ENCODE results near the gene SLC7A4.
"Not testable (repeated sequence)": the region's sequence is repeated elsewhere in the genome, so short reads cannot be mapped to it uniquely, and the experiment has no call there.

SLC7A4 gene

GRCh38 chr22:21032037-21032867 is at the start of gene SLC7A4:
TSS of gene SLC7A4 (minus strand) at chr22:21032561. CDS start at chr22:21031812, 749 bp downstream.
- H3K4me3 ChIP-seq, result peak within 1 kb of the TSS in 3 of 7 experiments; percentile 1 to 27 (median 22)
- no peak within 1 kb of the TSS for H3K27ac ChIP-seq

GRCh38 chr22:21080435-21081137 is 48.2 kb upstream of the SLC7A4 start:
- H3K27ac ChIP-seq, result no peak overlapping the region
- no peak overlapping the region for H3K4me3 ChIP-seq

DNA sequence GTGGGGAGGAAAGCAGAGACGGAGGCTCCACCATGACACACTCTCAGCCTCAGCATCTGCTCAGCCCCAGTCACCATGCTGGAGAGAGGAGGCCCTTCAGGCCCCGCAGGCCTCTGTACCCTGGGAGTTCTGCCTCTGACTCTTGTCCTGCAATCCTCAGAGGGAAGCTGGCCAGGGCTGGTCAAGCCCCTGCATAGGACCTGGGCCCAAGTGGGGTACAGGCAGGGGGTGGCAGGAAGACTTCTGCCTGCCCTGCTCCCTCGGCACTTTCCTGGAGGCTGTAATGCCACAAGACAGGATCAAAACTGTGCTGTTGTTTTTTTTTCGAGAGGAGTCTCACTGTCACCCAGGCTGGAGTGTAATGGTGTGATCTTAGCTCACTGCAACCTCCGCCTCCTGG is 47.1 kb upstream of the SLC7A4 start:
- no peak overlapping the region for H3K4me3 ChIP-seq
- no peak overlapping the region for H3K27ac ChIP-seq

GRCh38 chr22:21078916-21079315 is 46.6 kb upstream of the SLC7A4 start:
- no peak overlapping the region for H3K27ac ChIP-seq

GRCh38 chr22:21077884-21078508 is 45.6 kb upstream of the SLC7A4 start:
- no peak overlapping the region for H3K27ac ChIP-seq
- no peak overlapping the region for H3K4me3 ChIP-seq

More at GRCh38 chr22:21078916-21079315, 46.6 kb upstream of the SLC7A4 start:
- no peak overlapping the region for H3K4me3 ChIP-seq

DNA sequence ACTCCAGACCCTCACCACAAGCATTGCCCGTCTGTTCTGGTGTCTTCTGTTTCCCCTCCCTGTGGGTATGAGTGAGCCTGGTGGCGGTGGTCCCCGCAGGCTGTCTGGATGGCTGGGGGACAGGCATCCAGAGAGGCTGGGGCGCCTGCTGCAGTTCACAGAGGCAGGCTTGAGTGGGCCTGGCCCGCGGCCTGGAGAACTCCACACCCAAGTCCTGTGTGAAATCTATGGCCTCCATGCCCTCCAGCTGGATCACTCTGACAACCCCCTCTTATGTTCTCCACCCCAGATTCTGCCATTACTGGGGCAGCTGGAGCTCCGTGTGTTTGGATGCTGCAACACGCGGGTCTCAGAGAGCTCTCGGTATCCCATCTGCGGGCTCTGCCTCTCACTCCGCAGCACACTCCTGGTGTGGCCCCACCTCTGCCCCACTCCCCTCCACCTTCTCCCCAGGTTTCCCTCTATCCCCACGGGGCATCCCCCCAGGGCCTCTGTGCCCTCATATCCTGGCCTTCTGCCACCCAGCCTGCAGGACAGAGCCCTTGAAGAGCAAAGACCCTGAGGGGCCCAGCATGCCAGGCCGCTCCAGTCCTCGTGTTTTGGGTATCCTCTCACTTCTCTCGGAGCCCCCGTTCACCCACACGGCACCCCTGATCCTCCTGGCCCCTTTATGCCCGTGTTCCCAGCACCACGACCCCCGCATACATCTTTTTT is 44.7 kb upstream of the SLC7A4 start:
- Histone ChIP-seq H3K27ac (no peak overlapping the region), H3K4me3 (no peak overlapping the region)

DNA sequence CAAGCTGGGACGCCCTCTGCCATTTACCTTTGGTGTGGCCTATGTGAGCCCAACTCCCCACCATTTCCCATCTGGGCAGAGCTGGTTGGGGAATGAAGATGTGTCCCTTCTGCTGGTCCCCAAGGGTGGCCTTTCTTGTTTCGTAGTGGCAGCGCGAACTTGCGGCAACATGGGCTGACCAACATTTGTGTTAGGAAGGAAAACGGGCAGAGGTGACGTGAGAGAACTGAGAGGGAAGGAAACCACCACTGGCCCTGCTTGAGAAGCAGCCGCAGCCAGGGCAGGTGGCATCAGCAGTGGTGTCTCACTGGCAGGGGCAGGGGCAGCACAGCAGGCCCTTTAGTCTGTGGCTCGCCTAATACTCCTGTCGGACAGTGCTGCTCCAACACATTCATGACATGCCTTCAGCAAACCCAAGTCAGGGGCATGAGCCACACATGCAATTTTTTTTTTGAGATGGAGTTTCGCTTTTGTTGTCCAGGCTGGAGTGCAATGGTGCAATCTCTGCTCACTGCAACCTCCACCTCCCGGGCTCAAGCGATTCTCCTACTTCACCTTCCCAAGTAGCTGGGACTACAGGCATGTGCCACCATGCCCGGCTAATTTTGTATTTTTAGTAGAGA is 43.3 kb upstream of the SLC7A4 start:
- no peak overlapping the region for H3K27ac ChIP-seq
- H3K4me3 ChIP-seq, result no peak overlapping the region

- H3K4me3 ChIP-seq, result no peak overlapping the region
- H3K27ac ChIP-seq, result no peak overlapping the region
Measured at GRCh38 chr22:21074102-21074715, 41.8 kb upstream of the SLC7A4 start.

GRCh38 chr22:21073482-21073881 is 41.1 kb upstream of the SLC7A4 start:
- Histone ChIP-seq H3K27ac (no peak overlapping the region), H3K4me3 (no peak overlapping the region)

DNA sequence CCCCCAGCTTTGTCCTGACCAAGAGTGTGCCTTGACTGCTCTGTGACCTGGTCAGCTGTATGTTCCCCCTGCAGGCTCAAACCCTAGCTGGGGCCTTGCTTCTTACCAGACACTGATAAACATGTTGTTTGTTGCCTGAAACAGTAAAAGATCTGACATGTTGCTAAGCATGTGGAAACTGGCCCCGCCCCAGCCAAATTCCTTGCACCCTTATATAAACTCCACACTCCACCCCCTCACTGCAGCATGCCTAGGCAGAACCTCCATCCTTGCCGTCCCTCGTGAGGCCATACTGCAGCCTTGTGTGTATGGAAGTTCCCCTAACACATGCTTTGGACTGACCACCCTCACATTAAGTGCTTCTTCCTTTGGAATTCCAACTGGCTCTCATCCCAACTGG is 40.7 kb upstream of the SLC7A4 start:
- Histone ChIP-seq H3K27ac (peak overlapping the region in 8 of 21 experiments; percentile 2 to 66 (median 40)), H3K4me3 (no peak overlapping the region)

DNA sequence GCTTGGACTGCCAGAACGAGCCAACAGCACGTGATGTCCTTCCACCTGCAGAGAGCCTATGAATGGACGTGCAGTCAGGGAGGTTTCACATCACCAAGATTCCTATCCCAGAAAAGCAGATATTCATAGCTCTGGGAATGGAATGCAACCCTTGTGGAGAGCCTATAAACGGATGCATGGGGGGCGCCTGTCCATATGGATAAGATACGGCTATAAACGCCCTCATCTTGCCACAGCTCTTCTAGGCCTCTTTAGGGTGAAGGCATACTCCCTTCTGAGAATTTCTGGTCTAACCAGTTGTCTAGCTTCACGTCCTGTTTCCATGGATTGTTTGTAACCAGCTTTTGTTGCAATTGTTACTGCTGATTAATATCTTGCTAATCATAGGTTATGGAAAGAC is 39.4 kb upstream of the SLC7A4 start:
- H3K4me3 ChIP-seq, H3K27ac ChIP-seq: not testable (repeated sequence)

- H3K4me3 ChIP-seq, result no peak overlapping the region
- no peak overlapping the region for H3K27ac ChIP-seq
Measured at GRCh38 chr22:21070690-21071615, 38.6 kb upstream of the SLC7A4 start.

DNA sequence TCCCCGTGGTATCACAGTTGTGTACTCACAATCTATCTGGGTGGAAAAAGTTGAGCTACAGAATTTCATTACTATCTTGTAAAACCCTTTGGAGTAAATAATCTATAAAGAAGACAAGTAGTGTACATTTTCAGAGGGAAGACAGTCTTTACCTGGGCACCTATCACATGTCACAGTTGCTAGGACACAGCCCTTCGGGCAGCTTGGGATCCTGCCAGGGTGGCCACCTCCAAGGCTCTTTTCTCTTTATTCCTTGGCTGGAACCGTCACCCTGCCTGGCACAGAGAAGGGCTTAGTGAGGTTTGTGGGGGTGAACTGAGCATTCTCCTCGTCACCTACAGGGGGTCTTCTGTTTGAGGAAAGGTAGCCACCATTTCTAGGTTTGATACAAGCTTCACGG is 37.0 kb upstream of the SLC7A4 start:
- H3K4me3 ChIP-seq, result no peak overlapping the region
- H3K27ac ChIP-seq, result no peak overlapping the region

- H3K27ac ChIP-seq, result no peak overlapping the region
- H3K4me3 ChIP-seq, result no peak overlapping the region
Measured at GRCh38 chr22:21068681-21069276, 36.4 kb upstream of the SLC7A4 start.

- H3K27ac ChIP-seq, result no peak overlapping the region
- H3K4me3 ChIP-seq, result no peak overlapping the region
Measured at GRCh38 chr22:21067901-21068680, 35.7 kb upstream of the SLC7A4 start.

DNA sequence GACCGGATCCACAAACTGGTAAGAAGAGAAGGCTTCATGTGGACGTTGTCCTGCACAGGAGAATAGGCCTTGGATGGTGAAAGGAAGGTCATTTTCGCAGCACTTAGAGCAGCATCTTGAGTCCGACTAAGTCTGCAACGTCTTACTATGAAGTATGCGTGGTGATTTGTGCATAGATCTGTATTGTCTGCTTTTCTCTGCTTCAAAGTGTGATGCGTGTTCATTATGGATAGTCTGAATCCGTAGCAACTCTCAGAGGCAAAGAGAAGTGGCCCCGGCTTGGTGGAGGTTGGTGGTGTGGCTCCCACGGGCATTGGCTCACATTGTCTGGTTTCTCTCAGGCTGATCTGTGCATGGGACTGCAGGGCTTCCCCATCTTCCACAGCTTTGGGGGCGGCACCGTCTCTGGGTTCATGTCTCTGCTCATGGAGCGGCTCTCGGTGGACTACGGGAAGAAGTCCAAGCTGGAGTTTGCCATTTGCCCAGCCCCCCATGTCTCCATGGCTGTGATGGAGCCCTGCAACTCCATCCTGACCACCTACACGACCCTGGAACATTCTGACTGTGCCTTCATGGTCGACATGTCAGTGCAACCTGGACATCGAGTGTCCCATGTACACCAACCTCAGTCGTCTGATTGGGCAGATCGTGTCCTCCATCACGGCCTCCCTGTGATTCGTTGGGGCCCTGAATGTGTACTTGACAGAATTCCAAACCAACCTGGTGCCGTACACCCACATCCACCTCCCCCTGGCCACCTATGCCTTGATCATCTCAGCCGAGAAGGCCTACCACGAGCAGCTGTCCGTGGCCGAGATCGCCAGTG is 34.9 kb upstream of the SLC7A4 start:
- Histone ChIP-seq H3K4me3 (no peak overlapping the region), H3K27ac (no peak overlapping the region)

Measured in skin epidermis (tissue), 12 donors.